Measurements from ENCODE around the gene MYMX. TPM values are rescaled to one million over a fixed set of nuclear protein-coding genes. Genes with fewer than 3 reads are reported as not detected.

The MYMX gene
- total RNA-seq, 2 donors from 2014 or later = 1.7 to 1.8 TPM

DNA sequence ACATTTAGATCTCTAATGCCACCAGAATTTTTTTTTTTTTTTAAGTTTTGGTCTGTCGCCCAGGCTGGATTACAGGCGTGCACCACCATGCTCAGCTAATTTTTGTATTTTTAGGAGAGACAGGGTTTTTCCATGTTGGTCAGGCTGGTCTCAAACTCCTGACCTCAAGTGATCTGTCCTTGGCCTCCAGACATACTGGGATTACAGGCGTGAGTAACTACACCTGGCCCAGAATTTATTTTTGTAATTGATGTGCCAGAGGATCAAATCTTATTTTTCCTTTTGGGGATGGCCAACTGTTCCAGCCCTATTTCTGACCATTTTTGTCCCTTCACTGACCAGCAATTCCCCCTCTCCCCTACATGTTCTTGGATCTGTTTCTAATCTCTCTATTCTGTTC is 18.0 kb upstream of the MYMX start:
- no peak overlapping the region for H3K9ac ChIP-seq (ENCODE audit: extremely low read depth, low read length, poor library complexity, severe bottlenecking)
- Mint-ChIP-seq H3K27me3 (ENCODE audit: insufficient read depth) (no peaks in the 10 kb centered on the region), H3K4me3 (no peak overlapping the region), H3K4me1 (peaks cover 31% of the 10 kb centered on the region), H3K9me3 (no peaks in the 10 kb centered on the region), H3K36me3 (ENCODE audit: low read depth) (no peaks in the 10 kb centered on the region), H3K27ac (peak overlapping the region; percentile 1)
- H3K4me1 ChIP-seq (ENCODE audit: control insufficient read depth, insufficient read depth, low read length) = peaks cover 22% of the 10 kb centered on the region
- H3K9me3 ChIP-seq (ENCODE audit: control insufficient read depth, low read length) = no peaks in the 10 kb centered on the region
- WGBS, 2 experiments (ENCODE audit: insufficient coverage in 1 of 2, insufficient read length in 1 of 2) = 93 to 97% methylated on average over 2 to 3 of the region's 3 CpGs
- TF ChIP-seq, protein P1, sequence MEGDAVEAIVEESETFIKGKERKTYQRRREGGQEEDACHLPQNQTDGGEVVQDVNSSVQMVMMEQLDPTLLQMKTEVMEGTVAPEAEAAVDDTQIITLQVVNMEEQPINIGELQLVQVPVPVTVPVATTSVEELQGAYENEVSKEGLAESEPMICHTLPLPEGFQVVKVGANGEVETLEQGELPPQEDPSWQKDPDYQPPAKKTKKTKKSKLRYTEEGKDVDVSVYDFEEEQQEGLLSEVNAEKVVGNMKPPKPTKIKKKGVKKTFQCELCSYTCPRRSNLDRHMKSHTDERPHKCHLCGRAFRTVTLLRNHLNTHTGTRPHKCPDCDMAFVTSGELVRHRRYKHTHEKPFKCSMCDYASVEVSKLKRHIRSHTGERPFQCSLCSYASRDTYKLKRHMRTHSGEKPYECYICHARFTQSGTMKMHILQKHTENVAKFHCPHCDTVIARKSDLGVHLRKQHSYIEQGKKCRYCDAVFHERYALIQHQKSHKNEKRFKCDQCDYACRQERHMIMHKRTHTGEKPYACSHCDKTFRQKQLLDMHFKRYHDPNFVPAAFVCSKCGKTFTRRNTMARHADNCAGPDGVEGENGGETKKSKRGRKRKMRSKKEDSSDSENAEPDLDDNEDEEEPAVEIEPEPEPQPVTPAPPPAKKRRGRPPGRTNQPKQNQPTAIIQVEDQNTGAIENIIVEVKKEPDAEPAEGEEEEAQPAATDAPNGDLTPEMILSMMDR (conservative IDR thresholded peaks at IDR 0.05) = no peak
- H3K27me3 ChIP-seq (ENCODE audit: control insufficient read depth, insufficient read depth, low read length, poor library complexity, severe bottlenecking) = no peaks in the 10 kb centered on the region
- no peaks in the 10 kb centered on the region for H3K36me3 ChIP-seq (ENCODE audit: control insufficient read depth, insufficient read depth, low read length)
- H3K4me3 ChIP-seq (ENCODE audit: low read length) = no peak overlapping the region
- no peak overlapping the region for H3K27ac ChIP-seq (ENCODE audit: low read depth, low read length)
- DNase-seq = no peak

DNA sequence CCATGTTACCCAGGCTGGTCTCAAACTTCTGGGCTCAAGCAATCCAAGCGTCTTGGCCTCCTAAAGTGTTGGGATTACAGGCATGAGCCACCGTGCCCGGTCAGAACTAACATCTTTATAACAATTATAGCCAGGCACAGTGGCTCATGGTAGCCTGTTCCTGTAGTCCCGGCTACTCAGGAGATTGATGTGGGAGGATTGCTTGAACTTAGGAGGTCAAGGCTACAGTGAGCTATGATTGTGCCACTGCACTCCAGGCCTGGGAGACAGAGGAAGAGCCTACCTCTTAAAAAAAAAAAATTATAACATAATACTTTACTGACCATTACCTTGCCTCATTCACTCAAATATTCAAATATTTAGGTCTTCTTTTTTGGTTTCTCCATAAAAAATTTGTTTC is 16.8 kb upstream of the MYMX start:
- no peak overlapping the region for H3K4me3 ChIP-seq (ENCODE audit: low read length)
- no peaks in the 10 kb centered on the region for H3K27me3 ChIP-seq (ENCODE audit: control insufficient read depth, insufficient read depth, low read length, poor library complexity, severe bottlenecking)
- no peaks in the 10 kb centered on the region for H3K36me3 ChIP-seq (ENCODE audit: control insufficient read depth, insufficient read depth, low read length)
- TF ChIP-seq, protein P1 (conservative IDR thresholded peaks at IDR 0.05) = no peak
- H3K9ac ChIP-seq (ENCODE audit: extremely low read depth, low read length, poor library complexity, severe bottlenecking) = no peak overlapping the region
- 90 to 93% methylated on average over 2 to 4 of the region's 4 CpGs for WGBS, 2 experiments (ENCODE audit: insufficient coverage in 1 of 2, insufficient read length in 1 of 2)
- Mint-ChIP-seq H3K27me3 (ENCODE audit: insufficient read depth) (no peaks in the 10 kb centered on the region), H3K4me1 (peaks cover 40% of the 10 kb centered on the region), H3K9me3 (no peaks in the 10 kb centered on the region), H3K27ac (no peak overlapping the region), H3K36me3 (ENCODE audit: low read depth) (no peaks in the 10 kb centered on the region), H3K4me3 (no peak overlapping the region)
- H3K4me1 ChIP-seq (ENCODE audit: control insufficient read depth, insufficient read depth, low read length) = peaks cover 22% of the 10 kb centered on the region
- no peaks in the 10 kb centered on the region for H3K9me3 ChIP-seq (ENCODE audit: control insufficient read depth, low read length)
- H3K27ac ChIP-seq (ENCODE audit: low read depth, low read length) = no peak overlapping the region
- no peak for DNase-seq

DNA sequence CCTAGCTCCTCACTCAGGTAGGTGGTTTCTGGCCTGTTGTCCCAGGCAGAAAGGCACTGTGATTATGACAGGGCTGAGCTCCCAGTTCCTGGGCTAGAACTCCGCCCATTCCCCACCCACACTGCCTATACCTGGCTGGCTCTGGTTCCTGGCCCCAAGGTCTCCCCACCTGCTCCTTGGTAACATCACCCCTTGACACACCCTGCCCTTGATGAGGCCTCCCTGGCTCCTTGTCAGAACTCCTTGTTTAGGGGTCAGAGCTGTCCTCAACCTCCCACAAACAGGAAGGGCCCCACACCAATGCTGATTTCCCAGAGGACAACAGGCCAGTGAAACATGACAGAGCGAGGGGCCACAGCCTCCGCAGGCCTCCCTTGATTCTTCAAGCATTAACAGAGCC is 15.5 kb upstream of the MYMX start:
- peaks cover 45% of the 10 kb centered on the region for H3K4me1 Mint-ChIP-seq
- Histone ChIP-seq H3K27me3 (ENCODE audit: control insufficient read depth, insufficient read depth, low read length, poor library complexity, severe bottlenecking) (no peaks in the 10 kb centered on the region), H3K9me3 (ENCODE audit: control insufficient read depth, low read length) (no peaks in the 10 kb centered on the region), H3K9ac (ENCODE audit: extremely low read depth, low read length, poor library complexity, severe bottlenecking) (no peak overlapping the region), H3K4me3 (ENCODE audit: low read length) (no peak overlapping the region), H3K36me3 (ENCODE audit: control insufficient read depth, insufficient read depth, low read length) (no peaks in the 10 kb centered on the region), H3K27ac (ENCODE audit: low read depth, low read length) (peak overlapping the region; percentile 6), H3K4me1 (ENCODE audit: control insufficient read depth, insufficient read depth, low read length) (peaks cover 22% of the 10 kb centered on the region)
- no peak overlapping the region for H3K4me3 Mint-ChIP-seq
- H3K9me3 Mint-ChIP-seq = no peaks in the 10 kb centered on the region
- peak; percentile 75 for DNase-seq
- peak overlapping the region; percentile 97 for H3K27ac Mint-ChIP-seq
- H3K36me3 Mint-ChIP-seq (ENCODE audit: low read depth) = no peaks in the 10 kb centered on the region
- TF ChIP-seq, protein P1 (conservative IDR thresholded peaks at IDR 0.05) = no peak
- 85 to 100% methylated on average over 2 to 3 of the region's 3 CpGs for WGBS, 2 experiments (ENCODE audit: insufficient coverage in 1 of 2, insufficient read length in 1 of 2)
- H3K27me3 Mint-ChIP-seq (ENCODE audit: insufficient read depth) = no peaks in the 10 kb centered on the region

Measured in endodermal cell (in vitro differentiated cells).